HEK293 (cell line): ENCODE data around the gene VEZT.

ENCODE experiments used
- CTCF ChIA-PET: fragments of 350-600 bp; formaldehyde crosslinking; extraction: SDS; loops from one replicate; lab custom pipeline; 2021; ENCODE audit warnings: antibody characterized with exemption; lab: Yijun Ruan, JAX
- POLR2A ChIA-PET: fragments of 300-600 bp; formaldehyde crosslinking; extraction: SDS; loops from one replicate; lab custom pipeline; 2020; ENCODE audit warnings: antibody characterized with exemption, inconsistent platforms; lab: Yijun Ruan, JAX
- H3K27ac ChIP-seq: fragments of 200-500 bp; sonication (Bioruptor generic); 2 replicates; pipeline ENCODE4 v1.5.1; 2014; ENCODE audit warnings: low read depth, low read length, control low read depth, inconsistent platforms; ENCODE audit errors: extremely low read depth
- H3K36me3 ChIP-seq, 2 experiments: fragments of 200-500 bp in 1 of 2; sonication (Bioruptor generic) in 1 of 2; 1 replicate in 1 of 2; 2 replicates in 1 of 2; pipeline ENCODE4 v1.5.1; 2014 to 2017; ENCODE audit warnings: inconsistent platforms in 2 of 2, low read length in 2 of 2; ENCODE audit not compliant: control insufficient read depth in 2 of 2, insufficient read depth in 1 of 2
- H3K4me1 ChIP-seq: fragments of 200-500 bp; sonication (Bioruptor generic); 2 replicates; pipeline ENCODE4 v1.5.1; 2014; ENCODE audit warnings: mild to moderate bottlenecking, low read length, inconsistent platforms; ENCODE audit not compliant: control insufficient read depth, insufficient read depth
- H3K4me3 ChIP-seq: 2 replicates; pipeline ENCODE4 v1.5.1; 2011; ENCODE audit warnings: low read depth, mild to moderate bottlenecking, control low read depth, low read length, moderate library complexity
- H3K9me3 ChIP-seq: fragments of 200-500 bp; sonication (Bioruptor generic); 2 replicates; pipeline ENCODE4 v1.5.1; 2014; ENCODE audit warnings: low read depth, low read length, inconsistent platforms; ENCODE audit not compliant: control insufficient read depth, insufficient read depth
- MZF1 ChIP-seq: fragments of 450-650 bp; formaldehyde crosslinking; IDR thresholded peaks from 2 replicates; pipeline ENCODE4 v1.5.1; 2017; ENCODE audit warnings: missing biosample characterization, missing genetic modification characterization, borderline replicate concordance
- RBAK ChIP-seq: fragments of 450-650 bp; formaldehyde crosslinking; IDR thresholded peaks from 2 replicates; pipeline ENCODE4 v1.5.1; 2016; ENCODE audit warnings: missing biosample characterization, missing genetic modification characterization
- ZFP3 ChIP-seq: fragments of 450-650 bp; formaldehyde crosslinking; IDR thresholded peaks from 2 replicates; pipeline ENCODE4 v1.5.1; 2016; ENCODE audit warnings: low read depth, missing biosample characterization, missing genetic modification characterization
- ZNF133 ChIP-seq: fragments of 450-650 bp; formaldehyde crosslinking; IDR thresholded peaks from 2 replicates; pipeline ENCODE4 v1.5.1; 2016; ENCODE audit warnings: missing biosample characterization, missing genetic modification characterization
- ZNF138 ChIP-seq: fragments of 450-650 bp; formaldehyde crosslinking; IDR thresholded peaks from 2 replicates; pipeline ENCODE4 v1.5.1; 2016; ENCODE audit warnings: missing biosample characterization, missing genetic modification characterization, borderline replicate concordance
- ZNF2 ChIP-seq: fragments of 450-650 bp; formaldehyde crosslinking; IDR thresholded peaks from 2 replicates; pipeline ENCODE4 v1.5.1; 2016; ENCODE audit warnings: missing biosample characterization, missing genetic modification characterization
- ZNF221 ChIP-seq: fragments of 450-650 bp; formaldehyde crosslinking; IDR thresholded peaks from 2 replicates; pipeline ENCODE4 v1.5.1; 2017; ENCODE audit warnings: missing biosample characterization, missing genetic modification characterization, borderline replicate concordance
- ZNF23 ChIP-seq: fragments of 450-650 bp; formaldehyde crosslinking; IDR thresholded peaks from 2 replicates; pipeline ENCODE4 v1.5.1; 2016; ENCODE audit warnings: missing biosample characterization, missing genetic modification characterization, borderline replicate concordance
- ZNF600 ChIP-seq: fragments of 450-650 bp; formaldehyde crosslinking; IDR thresholded peaks from 2 replicates; pipeline ENCODE4 v1.5.1; 2016; ENCODE audit warnings: missing biosample characterization, missing genetic modification characterization
- ZSCAN16 ChIP-seq: fragments of 450-650 bp; formaldehyde crosslinking; IDR thresholded peaks from 2 replicates; pipeline ENCODE4 v1.5.1; 2016; ENCODE audit warnings: missing biosample characterization, missing genetic modification characterization
- TF ChIP-seq, protein P1 (sequence below): fragments of 450-650 bp; formaldehyde crosslinking; IDR thresholded peaks from 2 replicates; pipeline ENCODE4 v1.5.1; 2016; ENCODE audit warnings: missing biosample characterization, missing genetic modification characterization
- TF ChIP-seq, protein P2 (sequence below): fragments of 450-650 bp; formaldehyde crosslinking; IDR thresholded peaks from 2 replicates; pipeline ENCODE4 v1.5.1; 2016; ENCODE audit warnings: missing biosample characterization, missing genetic modification characterization
- TF ChIP-seq, protein P3 (sequence below): fragments of 450-650 bp; formaldehyde crosslinking; IDR thresholded peaks from 2 replicates; pipeline ENCODE4 v1.5.1; 2016; ENCODE audit warnings: missing biosample characterization, missing genetic modification characterization

The VEZT gene

DNA sequence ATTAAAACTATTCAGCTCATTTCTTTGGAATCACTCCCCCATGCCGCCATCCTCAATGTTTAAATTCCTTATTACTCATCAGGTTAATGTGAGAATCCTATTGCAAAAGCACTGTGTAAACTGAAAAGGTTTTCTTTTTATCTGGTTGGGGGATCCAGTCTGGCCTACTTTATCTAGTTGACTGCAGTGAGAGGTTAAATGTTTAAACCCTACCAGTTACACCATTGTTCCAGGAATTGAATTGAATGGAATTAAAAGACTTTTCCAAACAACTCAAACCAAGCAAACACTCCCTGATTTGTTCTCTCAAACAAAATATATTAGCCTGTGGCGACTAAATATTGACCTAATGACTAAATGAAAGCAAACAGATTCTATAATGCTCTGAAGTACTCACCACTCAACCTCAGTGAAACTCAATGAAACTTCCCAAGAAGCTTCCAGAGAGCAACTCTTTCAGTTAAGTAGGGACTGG is 100.5 kb downstream of the VEZT start:
- no peaks in the 10 kb centered on the region for H3K4me1 ChIP-seq
- no peaks in the 10 kb centered on the region for H3K9me3 ChIP-seq
- POLR2A ChIA-PET = no interaction called here
- H3K36me3 ChIP-seq = no peaks in the 10 kb centered on the region
- H3K4me3 ChIP-seq = no peak overlapping the region
- TF ChIP-seq ZNF23 (tag by site-specific recombination) = no peak
- TF ChIP-seq, all 188 proteins: peak for 0
- CTCF ChIA-PET = interaction anchor here (1.2 kb wide), 1 partner anchor 24 kb away, joined by 4 read pairs; no protein-coding TSS in a partner anchor
- no peak overlapping the region for H3K27ac ChIP-seq

DNA sequence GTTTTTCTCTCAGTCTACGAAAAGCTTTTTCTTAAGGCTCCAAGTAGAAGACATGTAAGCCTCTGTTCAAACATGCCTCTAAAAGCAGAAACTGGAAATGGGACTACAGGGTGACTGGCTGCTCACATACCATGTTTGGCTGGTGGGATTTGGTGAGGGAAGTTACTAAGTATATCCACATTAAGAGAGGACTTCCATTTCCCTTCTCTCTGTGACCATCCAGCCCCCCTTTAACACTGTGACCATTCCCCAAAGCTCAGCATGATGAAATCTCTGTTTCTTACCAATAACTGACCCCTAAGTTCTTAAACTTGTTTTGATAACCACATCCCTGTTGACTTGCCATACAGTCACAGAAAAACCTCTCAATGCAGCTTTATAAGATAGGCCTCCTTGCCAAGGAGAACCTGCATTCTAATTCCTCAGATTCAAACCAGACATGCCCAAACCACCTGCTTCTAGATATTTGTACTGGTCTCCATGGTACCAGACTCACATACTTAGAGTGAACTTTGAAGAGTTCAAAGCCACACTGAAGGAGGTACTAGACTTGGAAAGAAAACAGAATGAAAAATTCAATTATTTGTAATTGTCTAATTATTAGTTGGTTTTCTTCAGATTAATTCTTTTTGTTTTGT is 102.2 kb downstream of the VEZT start:
- Histone ChIP-seq H3K27ac (no peak overlapping the region), H3K4me3 (no peak overlapping the region), H3K4me1 (no peaks in the 10 kb centered on the region), H3K9me3 (no peaks in the 10 kb centered on the region), H3K36me3 (no peaks in the 10 kb centered on the region)
- ChIA-PET POLR2A (no interaction called here), CTCF (no interaction called here)
- TF ChIP-seq, protein P1, sequence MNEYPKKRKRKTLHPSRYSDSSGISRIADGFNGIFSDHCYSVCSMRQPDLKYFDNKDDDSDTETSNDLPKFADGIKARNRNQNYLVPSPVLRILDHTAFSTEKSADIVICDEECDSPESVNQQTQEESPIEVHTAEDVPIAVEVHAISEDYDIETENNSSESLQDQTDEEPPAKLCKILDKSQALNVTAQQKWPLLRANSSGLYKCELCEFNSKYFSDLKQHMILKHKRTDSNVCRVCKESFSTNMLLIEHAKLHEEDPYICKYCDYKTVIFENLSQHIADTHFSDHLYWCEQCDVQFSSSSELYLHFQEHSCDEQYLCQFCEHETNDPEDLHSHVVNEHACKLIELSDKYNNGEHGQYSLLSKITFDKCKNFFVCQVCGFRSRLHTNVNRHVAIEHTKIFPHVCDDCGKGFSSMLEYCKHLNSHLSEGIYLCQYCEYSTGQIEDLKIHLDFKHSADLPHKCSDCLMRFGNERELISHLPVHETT (tag by site-specific recombination) = no peak

DNA sequence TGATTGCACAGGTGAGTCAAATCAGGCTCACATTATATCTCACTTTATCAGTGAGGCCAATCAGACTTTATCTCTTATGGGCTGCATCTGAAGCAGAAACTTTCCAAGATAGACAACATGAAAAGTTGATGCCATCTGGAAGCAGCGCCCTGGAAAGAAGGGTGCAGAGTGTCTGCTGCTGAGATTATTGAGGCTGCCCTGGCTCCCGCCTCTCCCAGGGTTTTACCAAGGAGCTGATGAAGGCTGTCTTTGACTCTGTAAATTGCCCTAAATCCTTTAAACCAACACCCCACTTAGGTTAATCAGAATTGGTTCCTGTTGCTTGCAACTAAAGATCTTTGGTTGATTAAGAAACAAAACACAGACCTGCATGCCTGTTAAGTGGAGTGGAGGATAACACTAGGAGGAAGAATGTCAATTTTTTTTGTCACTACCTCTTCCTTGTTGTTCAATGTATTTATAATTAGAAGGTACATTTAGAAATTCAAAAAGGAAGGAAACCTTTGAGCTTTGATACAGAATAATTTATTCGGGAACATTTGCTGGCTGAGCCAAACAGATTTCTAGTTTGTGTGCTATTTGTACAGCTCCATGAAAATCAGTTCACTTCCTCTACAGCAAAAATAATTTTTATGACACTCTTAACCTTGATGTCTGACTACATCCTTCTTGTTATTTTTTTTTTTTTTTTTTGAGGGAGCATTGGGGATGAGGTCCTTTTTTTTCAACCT is 104.1 kb downstream of the VEZT start:
- no peak overlapping the region for H3K27ac ChIP-seq
- ChIA-PET POLR2A (no interaction called here), CTCF (interaction anchor here (0.7 kb wide), 2 partner anchors 27 to 47 kb away, joined by 3 to 4 read pairs; no protein-coding TSS in a partner anchor)

DNA sequence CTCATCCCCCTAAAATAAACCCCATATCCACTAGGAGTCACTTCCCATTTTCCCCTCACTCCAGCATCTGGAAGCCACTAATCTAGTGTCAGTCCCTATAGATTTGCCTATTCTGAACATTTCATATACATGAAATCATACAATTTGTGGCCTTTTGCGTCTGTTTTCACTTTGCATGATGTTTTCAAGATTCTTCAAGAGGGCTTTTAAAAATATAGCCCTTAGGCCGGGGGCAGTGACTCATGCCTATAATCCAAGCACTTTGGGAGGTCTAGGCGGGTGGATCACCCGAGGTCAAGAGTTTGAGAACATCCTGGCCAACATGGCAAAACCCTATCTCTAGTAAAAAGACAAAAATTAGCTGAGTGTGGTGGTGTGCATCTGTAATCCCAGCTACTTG is 104.7 kb downstream of the VEZT start:
- ChIA-PET CTCF (interaction anchor here (0.7 kb wide), 2 partner anchors 28 to 48 kb away, joined by 3 to 4 read pairs; no protein-coding TSS in a partner anchor), POLR2A (no interaction called here)
- Histone ChIP-seq H3K36me3 (no peaks in the 10 kb centered on the region), H3K4me3 (no peak overlapping the region), H3K27ac (no peak overlapping the region), H3K9me3 (no peaks in the 10 kb centered on the region), H3K4me1 (no peaks in the 10 kb centered on the region; the same call in 1 of the 2 replicates)
- TF ChIP-seq, protein P2, sequence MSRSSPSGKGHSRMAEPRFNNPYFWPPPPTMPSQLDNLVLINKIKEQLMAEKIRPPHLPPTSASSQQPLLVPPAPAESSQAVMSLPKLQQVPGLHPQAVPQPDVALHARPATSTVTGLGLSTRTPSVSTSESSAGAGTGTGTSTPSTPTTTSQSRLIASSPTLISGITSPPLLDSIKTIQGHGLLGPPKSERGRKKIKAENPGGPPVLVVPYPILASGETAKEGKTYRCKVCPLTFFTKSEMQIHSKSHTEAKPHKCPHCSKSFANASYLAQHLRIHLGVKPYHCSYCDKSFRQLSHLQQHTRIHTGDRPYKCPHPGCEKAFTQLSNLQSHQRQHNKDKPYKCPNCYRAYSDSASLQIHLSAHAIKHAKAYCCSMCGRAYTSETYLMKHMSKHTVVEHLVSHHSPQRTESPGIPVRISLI (tag by site-specific recombination) = no peak
- no peak for TF ChIP-seq ZFP3 (tag by site-specific recombination)
- no peak for TF ChIP-seq ZNF221 (tag by site-specific recombination)
- no peak for TF ChIP-seq MZF1 (tag by site-specific recombination)
- TF ChIP-seq, protein P3, sequence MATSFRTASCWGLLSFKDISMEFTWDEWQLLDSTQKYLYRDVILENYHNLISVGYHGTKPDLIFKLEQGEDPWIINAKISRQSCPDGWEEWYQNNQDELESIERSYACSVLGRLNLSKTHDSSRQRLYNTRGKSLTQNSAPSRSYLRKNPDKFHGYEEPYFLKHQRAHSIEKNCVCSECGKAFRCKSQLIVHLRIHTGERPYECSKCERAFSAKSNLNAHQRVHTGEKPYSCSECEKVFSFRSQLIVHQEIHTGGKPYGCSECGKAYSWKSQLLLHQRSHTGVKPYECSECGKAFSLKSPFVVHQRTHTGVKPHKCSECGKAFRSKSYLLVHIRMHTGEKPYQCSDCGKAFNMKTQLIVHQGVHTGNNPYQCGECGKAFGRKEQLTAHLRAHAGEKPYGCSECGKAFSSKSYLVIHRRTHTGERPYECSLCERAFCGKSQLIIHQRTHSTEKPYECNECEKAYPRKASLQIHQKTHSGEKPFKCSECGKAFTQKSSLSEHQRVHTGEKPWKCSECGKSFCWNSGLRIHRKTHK (tag by site-specific recombination) = no peak

More for the DNA sequence above, 104.1 kb downstream of the VEZT start:
- TF ChIP-seq ZNF138 (tag by site-specific recombination) (no peak), ZNF133 (tag by site-specific recombination) (no peak), ZSCAN16 (tag by site-specific recombination) (no peak), RBAK (tag by site-specific recombination) (no peak), ZNF2 (tag by site-specific recombination) (no peak), ZNF23 (tag by site-specific recombination) (no peak), ZNF600 (tag by site-specific recombination) (no peak)
- TF ChIP-seq, protein P3 (tag by site-specific recombination) = no peak
- TF ChIP-seq, protein P1 (tag by site-specific recombination) = no peak
- TF ChIP-seq, all 188 proteins: peak for 0
- Histone ChIP-seq H3K4me1 (no peaks in the 10 kb centered on the region; the same call in 1 of the 2 replicates), H3K4me3 (no peak overlapping the region), H3K36me3 (no peaks in the 10 kb centered on the region), H3K9me3 (no peaks in the 10 kb centered on the region)
